Erythroblast (primary cell): ENCODE measurements around the gene SMPX.

ENCODE experiments used
- GATA1 ChIP-seq: IDR thresholded peaks from 2 replicates; pipeline ENCODE4 v1.6.1; 2011; ENCODE audit warnings: low read depth, mild to moderate bottlenecking, control low read depth, low read length, moderate library complexity
- POLR2A ChIP-seq: IDR thresholded peaks from 2 replicates; pipeline ENCODE4 v1.6.1; 2011; ENCODE audit warnings: mild to moderate bottlenecking, low read length

DNA sequence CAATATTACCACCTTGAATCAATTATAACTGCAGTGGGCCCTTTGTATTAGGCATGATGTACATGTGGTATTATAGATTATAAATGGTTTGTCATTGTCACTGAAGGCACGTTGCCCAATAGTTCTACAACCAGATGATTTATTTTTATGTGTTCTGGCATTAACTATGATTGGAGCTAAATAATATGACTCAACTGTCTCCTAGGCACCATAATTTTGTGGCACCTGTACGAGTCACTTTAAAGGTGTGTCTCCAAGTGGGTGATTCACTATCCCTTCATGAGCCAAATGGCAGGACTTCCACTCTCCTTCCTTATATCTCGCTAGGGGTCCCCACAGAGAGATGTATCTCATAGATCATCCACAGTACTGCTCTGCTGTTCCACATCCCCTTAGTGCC, 6.1 kb upstream of the SMPX start:
- TF ChIP-seq POLR2A (no peak), GATA1 (no peak)
